ENCODE results near the gene ART3.

ART3 gene

GRCh38 chr4:76148142-76148865 lies 73.8 kb downstream of the ART3 start, which contains the start of gene NUP54:
Gene NUP54 (minus strand): TSS chr4:76148397. CDS start chr4:76148374, 23 bp downstream.
- H3K4me3 ChIP-seq (ENCODE audit: low read length) = peak within 1 kb of the TSS; percentile 84
- TF ChIP-seq ZNF274 (IDR thresholded peaks at IDR 0.05; ENCODE audit: low read depth, low read length) = no peak

- no peak for TF ChIP-seq ZNF274 (IDR thresholded peaks at IDR 0.05; ENCODE audit: low read depth, low read length)
Measured at GRCh38 chr4:76153356-76153755, 78.8 kb downstream of the ART3 start.

GRCh38 chr4:76155979-76156378 lies 81.5 kb downstream of the ART3 start:
- no peak for TF ChIP-seq ZNF274 (IDR thresholded peaks at IDR 0.05; ENCODE audit: low read depth, low read length)
- H3K4me3 ChIP-seq (ENCODE audit: low read length) = no peak overlapping the region

More at GRCh38 chr4:76153356-76153755, 78.8 kb downstream of the ART3 start:
- H3K4me3 ChIP-seq (ENCODE audit: low read length) = no peak overlapping the region

- no peak for TF ChIP-seq ZNF274 (IDR thresholded peaks at IDR 0.05; ENCODE audit: low read depth, low read length)
- no peak overlapping the region for H3K4me3 ChIP-seq (ENCODE audit: low read length)
Measured at GRCh38 chr4:76156635-76157034, 82.1 kb downstream of the ART3 start.

GRCh38 chr4:76160355-76160754 lies 85.8 kb downstream of the ART3 start:
- no peak for TF ChIP-seq ZNF274 (IDR thresholded peaks at IDR 0.05; ENCODE audit: low read depth, low read length)
- no peak overlapping the region for H3K4me3 ChIP-seq (ENCODE audit: low read length)
